Muscle of leg (tissue), 11 donors: ENCODE results near the gene GNB1L. TPM values are rescaled to one million over a fixed set of nuclear protein-coding genes. Genes with fewer than 3 reads are reported as not detected.
"Not testable (repeated sequence)": the region's sequence is repeated elsewhere in the genome, so short reads cannot be mapped to it uniquely, and the experiment has no call there.

ENCODE experiments used
- DNase-seq: peaks from one replicate; pipeline ENCODE4 v3.0.0; 2013
- H3K27ac ChIP-seq: one replicate; pipeline ENCODE4 v1.5.1; 2013; ENCODE audit warnings: mild to moderate bottlenecking, low read length, control low read depth
- H3K27me3 ChIP-seq: one replicate; pipeline ENCODE4 v1.6.1; 2013; ENCODE audit warnings: low read length; ENCODE audit not compliant: control insufficient read depth, insufficient read depth
- H3K36me3 ChIP-seq: one replicate; pipeline ENCODE4 v1.6.1; 2013; ENCODE audit warnings: low read length; ENCODE audit not compliant: control insufficient read depth, insufficient read depth
- H3K4me1 ChIP-seq: one replicate; pipeline ENCODE4 v1.6.1; 2013; ENCODE audit warnings: low read length; ENCODE audit not compliant: control insufficient read depth, insufficient read depth
- H3K4me3 ChIP-seq: one replicate; pipeline ENCODE4 v1.5.1; 2013; ENCODE audit warnings: low read length, control low read depth
- H3K9me3 ChIP-seq: replicated peaks from 2 replicates; pipeline ENCODE4 v1.6.1; 2013; ENCODE audit warnings: low read depth, low read length; ENCODE audit not compliant: control insufficient read depth
- WGBS: methylation state at CpG from one replicate; pipeline ENCODE4 v1.1.5; 2013; ENCODE audit warnings: missing lambda C conversion rate; ENCODE audit not compliant: insufficient coverage; 5-methylcytosine and 5-hydroxymethylcytosine counted together
- polyA plus RNA-seq, 8 donors: library from polyadenylated mRNA; unstranded; fragments of 120-200 nt; gene quantifications; one replicate each; pipeline versions ENCODE4 v1.2.1 to v1.2.3, GENCODE V29; 2013; ENCODE audit warnings: inconsistent platforms in 1 of 8, low replicate concordance in 1 of 8; ENCODE audit not compliant: insufficient read length in 8 of 8, insufficient read depth in 1 of 8
- total RNA-seq: library from RNA; stranded (reverse); fragments of 120-200 nt; gene quantifications from one replicate; pipeline ENCODE4 v1.2.4, GENCODE V29; 2013

GNB1L gene
- total and polyA plus RNA-seq, 9 donors: 3.0 to 6.9 (median 4.6) TPM

DNA sequence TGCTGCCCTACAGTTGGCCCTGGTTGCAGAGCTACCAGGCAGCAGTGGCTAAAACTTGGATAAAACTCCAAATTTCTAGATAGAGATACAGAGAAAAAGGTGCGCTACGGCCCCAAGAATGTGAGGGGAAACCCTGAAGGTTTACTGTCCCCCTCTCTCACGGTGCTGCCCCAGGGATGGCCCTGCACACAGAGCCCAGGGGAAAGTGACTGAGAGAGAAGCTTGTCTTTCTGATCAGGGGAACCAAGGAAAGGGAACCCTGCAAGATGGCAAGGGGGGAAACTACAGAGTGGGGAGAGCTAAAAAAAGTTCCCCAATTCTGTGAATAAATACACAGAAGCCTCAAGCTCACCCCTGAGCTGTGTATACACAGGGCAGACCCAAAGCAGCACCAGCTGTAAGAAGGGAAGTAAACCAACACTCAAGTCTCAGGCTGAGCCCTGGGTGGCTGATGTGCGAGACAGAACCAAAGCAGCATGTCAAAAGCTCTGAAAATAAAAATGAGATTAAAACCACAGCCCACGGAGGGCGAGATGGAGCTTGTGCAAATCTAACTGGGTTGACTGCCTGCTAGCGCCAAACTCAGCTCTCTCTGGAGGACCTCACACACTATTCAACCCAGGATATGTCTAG is 22.1 kb downstream of the GNB1L start:
- H3K27me3 ChIP-seq: no peaks in the 10 kb centered on the region
- no peak for DNase-seq
- 55% methylated on average over 2 of the region's 7 CpGs for WGBS
- H3K36me3 ChIP-seq: no peaks in the 10 kb centered on the region
- no peak overlapping the region for H3K27ac ChIP-seq
- no peak overlapping the region for H3K4me3 ChIP-seq
- no peaks in the 10 kb centered on the region for H3K9me3 ChIP-seq
- no peaks in the 10 kb centered on the region for H3K4me1 ChIP-seq

GRCh38 chr22:19831979-19832378 is 22.7 kb downstream of the GNB1L start:
- not testable (repeated sequence) for H3K27me3 ChIP-seq, H3K9me3 ChIP-seq, DNase-seq, H3K4me3 ChIP-seq, H3K27ac ChIP-seq, H3K36me3 ChIP-seq, H3K4me1 ChIP-seq
- WGBS: 90% methylated on average over 2 of the region's 3 CpGs

- H3K9me3 ChIP-seq: no peaks in the 10 kb centered on the region
- H3K4me3 ChIP-seq: no peak overlapping the region
- WGBS: no CpG with 5 or more reads among the region's 6 CpGs
- no peaks in the 10 kb centered on the region for H3K4me1 ChIP-seq
- no peaks in the 10 kb centered on the region for H3K36me3 ChIP-seq
- H3K27ac ChIP-seq: no peak overlapping the region
- H3K27me3 ChIP-seq: no peaks in the 10 kb centered on the region
- no peak for DNase-seq
These were observed 23.7 kb downstream of the GNB1L start for GRCh38 chr22:19831016-19831415.

- no peaks in the 10 kb centered on the region for H3K9me3 ChIP-seq
- H3K27me3 ChIP-seq: no peaks in the 10 kb centered on the region
- no peaks in the 10 kb centered on the region for H3K4me1 ChIP-seq
- WGBS: no CpG with 5 or more reads among the region's 2 CpGs
- no peaks in the 10 kb centered on the region for H3K36me3 ChIP-seq
- H3K27ac ChIP-seq: no peak overlapping the region
- no peak for DNase-seq
- no peak overlapping the region for H3K4me3 ChIP-seq
These were observed 26.7 kb downstream of the GNB1L start for GRCh38 chr22:19828035-19828401.

DNA sequence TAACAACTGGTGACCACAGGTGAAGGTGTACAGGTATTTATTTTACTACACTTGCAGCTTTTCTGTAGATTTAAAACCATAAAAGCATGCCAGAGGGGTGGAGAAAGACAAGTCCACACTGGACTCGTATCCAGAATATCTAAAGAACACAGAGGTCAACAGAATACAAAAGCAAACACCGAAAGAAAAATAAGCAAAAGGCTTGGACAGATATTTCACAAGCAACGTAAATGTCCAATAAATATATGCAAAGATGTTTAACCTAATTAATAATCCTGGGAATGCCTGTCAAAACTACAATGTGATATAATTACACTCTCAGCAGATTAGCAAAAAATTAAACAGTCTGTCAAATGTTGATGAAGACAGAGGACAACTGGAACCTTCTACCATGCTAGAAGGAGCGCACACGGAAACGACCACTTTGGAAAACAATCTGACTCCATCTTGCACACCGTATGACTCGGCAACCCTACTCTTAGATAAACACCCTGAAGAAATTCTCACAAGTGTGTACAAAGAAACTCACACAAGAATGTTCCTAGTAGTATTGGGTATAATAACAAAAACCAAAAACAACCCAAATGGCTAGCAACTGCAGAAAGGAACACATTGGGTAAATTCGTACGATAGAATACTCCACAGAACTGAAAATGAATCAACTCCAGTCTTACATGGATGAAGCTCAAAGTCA is 27.2 kb downstream of the GNB1L start:
- H3K36me3 ChIP-seq: no peaks in the 10 kb centered on the region
- H3K27ac ChIP-seq: no peak overlapping the region
- WGBS: no CpG with 5 or more reads among the region's 10 CpGs
- no peaks in the 10 kb centered on the region for H3K4me1 ChIP-seq
- no peaks in the 10 kb centered on the region for H3K27me3 ChIP-seq
- no peak overlapping the region for H3K4me3 ChIP-seq
- no peak for DNase-seq
- H3K9me3 ChIP-seq: no peaks in the 10 kb centered on the region

DNA sequence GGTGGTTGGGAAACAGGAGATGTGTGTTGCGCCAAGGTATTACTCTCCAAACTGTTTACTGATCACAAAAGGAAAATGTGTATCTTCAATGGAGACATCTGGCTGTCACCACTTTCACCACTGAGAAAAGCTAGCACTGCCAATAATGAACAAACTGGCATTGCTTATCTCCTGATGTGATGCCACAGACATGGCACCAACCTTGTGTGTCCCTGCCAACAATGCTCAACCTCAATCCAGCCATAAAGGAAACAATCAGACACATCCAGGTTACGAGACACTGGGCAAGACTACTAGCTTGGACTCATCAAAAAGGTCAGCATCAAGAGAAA is 28.1 kb downstream of the GNB1L start:
- Histone ChIP-seq H3K4me1 (no peaks in the 10 kb centered on the region), H3K4me3 (no peak overlapping the region), H3K27ac (no peak overlapping the region), H3K36me3 (no peaks in the 10 kb centered on the region), H3K9me3 (no peaks in the 10 kb centered on the region), H3K27me3 (no peaks in the 10 kb centered on the region)
- 20% methylated on average over 1 of the region's 2 CpGs for WGBS
- DNase-seq: no peak

GRCh38 chr22:19825904-19826618 is 28.6 kb downstream of the GNB1L start:
- H3K9me3 ChIP-seq: no peaks in the 10 kb centered on the region
- no peak overlapping the region for H3K4me3 ChIP-seq
- WGBS: 79% methylated on average over 4 of the region's 7 CpGs
- no peak for DNase-seq
- H3K27me3 ChIP-seq: no peaks in the 10 kb centered on the region
- no peaks in the 10 kb centered on the region for H3K4me1 ChIP-seq
- H3K27ac ChIP-seq: no peak overlapping the region
- H3K36me3 ChIP-seq: no peaks in the 10 kb centered on the region

DNA sequence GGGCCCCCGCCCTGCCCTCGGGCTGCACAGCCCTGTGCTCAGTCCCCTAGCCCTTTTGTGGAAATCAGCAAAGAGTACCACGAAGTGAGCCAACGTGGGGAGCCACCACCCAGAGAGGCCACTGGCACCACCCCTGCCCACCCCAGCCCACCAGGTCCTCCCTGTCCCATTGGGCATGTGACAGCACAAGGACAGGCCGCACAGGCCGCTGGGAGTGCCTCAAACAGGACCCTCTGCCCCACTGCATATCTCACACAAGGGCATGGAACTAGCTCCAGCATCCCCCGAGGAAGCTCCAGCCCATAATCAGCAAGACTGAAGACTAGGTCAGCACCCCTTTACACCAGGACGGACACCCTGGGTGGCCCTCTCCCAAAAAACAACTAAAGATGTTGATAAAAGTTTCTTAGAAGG is 29.7 kb downstream of the GNB1L start:
- H3K27me3 ChIP-seq: no peaks in the 10 kb centered on the region
- no peaks in the 10 kb centered on the region for H3K9me3 ChIP-seq
- H3K36me3 ChIP-seq: no peaks in the 10 kb centered on the region
- WGBS: 90% methylated on average over 6 of the region's 8 CpGs
- H3K4me3 ChIP-seq: no peak overlapping the region
- H3K4me1 ChIP-seq: no peaks in the 10 kb centered on the region
- DNase-seq: no peak
- H3K27ac ChIP-seq: no peak overlapping the region

DNA sequence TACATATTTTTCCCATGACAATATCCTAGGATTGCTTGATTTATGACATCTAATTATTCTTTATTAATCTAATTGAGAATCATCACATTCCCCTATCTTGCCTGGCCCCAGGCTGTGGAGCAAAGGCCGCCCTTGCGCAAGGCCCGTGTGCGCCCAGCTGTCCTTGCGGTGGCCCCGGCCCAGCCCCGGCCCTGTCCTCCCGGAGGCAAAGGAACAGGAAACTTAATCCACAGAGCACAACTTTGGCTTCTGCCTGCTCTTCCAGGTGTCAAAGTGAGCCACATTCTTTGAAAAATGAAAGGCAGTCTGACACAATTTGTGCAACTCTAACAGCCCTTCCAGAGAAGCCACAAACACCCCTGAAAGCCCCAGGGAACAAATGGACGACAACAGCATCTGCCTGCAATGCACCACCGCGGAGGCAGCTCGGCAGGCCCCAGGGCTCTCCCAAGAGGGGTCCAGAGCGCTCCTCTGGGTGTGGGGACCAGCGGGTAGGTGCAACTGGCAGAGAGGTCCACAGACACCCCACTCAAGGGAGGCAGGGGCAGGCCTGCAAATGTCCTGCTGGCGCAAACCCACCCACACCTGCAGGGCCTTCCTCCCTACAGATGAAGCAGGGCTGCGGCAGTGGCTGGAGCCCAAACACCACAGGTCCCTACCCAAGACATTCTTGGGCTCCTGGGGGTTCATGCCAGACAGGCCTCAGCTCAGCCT is 30.3 kb downstream of the GNB1L start:
- H3K9me3 ChIP-seq: no peaks in the 10 kb centered on the region
- H3K27ac ChIP-seq: no peak overlapping the region
- no peaks in the 10 kb centered on the region for H3K36me3 ChIP-seq
- no peaks in the 10 kb centered on the region for H3K27me3 ChIP-seq
- H3K4me3 ChIP-seq: no peak overlapping the region
- WGBS: 57% methylated on average over 16 of the region's 16 CpGs
- no peaks in the 10 kb centered on the region for H3K4me1 ChIP-seq
- no peak for DNase-seq

DNA sequence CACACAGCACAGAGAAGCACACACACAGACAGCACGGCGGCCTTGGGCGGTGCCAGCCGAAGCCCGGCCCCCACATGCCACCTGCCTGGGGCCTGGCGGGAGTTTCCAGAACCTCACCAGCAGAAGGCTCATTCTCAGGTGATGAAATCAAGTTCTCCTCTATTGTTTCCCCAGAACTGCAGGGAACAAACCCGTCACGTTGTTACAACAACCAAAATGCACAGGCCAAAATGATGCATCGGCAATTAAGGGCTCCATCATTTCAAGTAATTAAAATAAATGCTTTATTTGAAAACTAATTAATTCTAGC is 30.8 kb downstream of the GNB1L start:
- 92% methylated on average over 6 of the region's 9 CpGs for WGBS
- Histone ChIP-seq H3K27ac (no peak overlapping the region), H3K4me1 (no peaks in the 10 kb centered on the region), H3K27me3 (no peaks in the 10 kb centered on the region), H3K9me3 (no peaks in the 10 kb centered on the region), H3K36me3 (no peaks in the 10 kb centered on the region), H3K4me3 (no peak overlapping the region)
- DNase-seq: no peak
